Sigmoid colon (tissue), 4 donors: ENCODE data around the gene SWT1.

Experiments used
- EP300 ChIP-seq, 4 donors: sonication (generic); formaldehyde crosslinking; IDR thresholded peaks; one replicate each; pipeline ENCODE4 v1.6.1; 2017; ENCODE audit warnings: antibody characterized with exemption in 4 of 4
- POLR2A ChIP-seq, 2 donors: fragments of 450-650 bp; IDR thresholded peaks; one replicate each; pipeline ENCODE4 v1.6.1; 2016; ENCODE audit warnings: antibody characterized with exemption in 2 of 2, mild to moderate bottlenecking in 2 of 2, moderate library complexity in 2 of 2
- POLR2AphosphoS5 ChIP-seq, 4 donors: sonication (generic); formaldehyde crosslinking; IDR thresholded peaks; one replicate each; pipeline ENCODE4 v1.6.1; 2017; ENCODE audit warnings: antibody characterized with exemption in 4 of 4
- TF ChIP-seq, protein P1 (sequence below), 4 experiments: fragments of 450-650 bp in 3 of 4; fragments of 200-600 bp in 1 of 4; IDR thresholded peaks; one replicate each; pipeline ENCODE4 v1.5.1; 2016 to 2019; ENCODE audit warnings: antibody characterized with exemption in 4 of 4, mild to moderate bottlenecking in 3 of 4, moderate library complexity in 2 of 4

DNA sequence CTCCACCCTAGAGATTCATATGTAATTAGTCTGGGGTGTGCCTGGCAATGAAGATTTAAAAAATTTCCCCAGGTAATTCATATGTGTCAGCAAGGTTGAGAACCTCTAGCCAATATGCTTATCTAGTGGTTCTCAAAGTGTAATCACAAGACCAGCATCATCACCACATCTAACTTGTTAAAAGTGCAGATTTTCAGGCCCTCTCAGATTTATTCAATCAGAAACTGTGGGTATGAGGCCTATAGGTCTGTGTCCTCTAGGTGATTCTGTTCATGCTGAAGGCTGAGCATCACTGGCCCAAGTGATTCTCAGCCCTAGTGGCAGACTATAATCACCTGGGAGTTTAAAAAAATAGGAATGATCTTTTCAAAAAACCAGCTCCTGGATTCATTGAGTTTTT lies 75.9 kb downstream of the SWT1 start:
- no peak for TF ChIP-seq POLR2A (IDR thresholded peaks at IDR 0.05)
- no peak for TF ChIP-seq POLR2AphosphoS5 (IDR thresholded peaks at IDR 0.05)
- TF ChIP-seq, protein P1, sequence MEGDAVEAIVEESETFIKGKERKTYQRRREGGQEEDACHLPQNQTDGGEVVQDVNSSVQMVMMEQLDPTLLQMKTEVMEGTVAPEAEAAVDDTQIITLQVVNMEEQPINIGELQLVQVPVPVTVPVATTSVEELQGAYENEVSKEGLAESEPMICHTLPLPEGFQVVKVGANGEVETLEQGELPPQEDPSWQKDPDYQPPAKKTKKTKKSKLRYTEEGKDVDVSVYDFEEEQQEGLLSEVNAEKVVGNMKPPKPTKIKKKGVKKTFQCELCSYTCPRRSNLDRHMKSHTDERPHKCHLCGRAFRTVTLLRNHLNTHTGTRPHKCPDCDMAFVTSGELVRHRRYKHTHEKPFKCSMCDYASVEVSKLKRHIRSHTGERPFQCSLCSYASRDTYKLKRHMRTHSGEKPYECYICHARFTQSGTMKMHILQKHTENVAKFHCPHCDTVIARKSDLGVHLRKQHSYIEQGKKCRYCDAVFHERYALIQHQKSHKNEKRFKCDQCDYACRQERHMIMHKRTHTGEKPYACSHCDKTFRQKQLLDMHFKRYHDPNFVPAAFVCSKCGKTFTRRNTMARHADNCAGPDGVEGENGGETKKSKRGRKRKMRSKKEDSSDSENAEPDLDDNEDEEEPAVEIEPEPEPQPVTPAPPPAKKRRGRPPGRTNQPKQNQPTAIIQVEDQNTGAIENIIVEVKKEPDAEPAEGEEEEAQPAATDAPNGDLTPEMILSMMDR (IDR thresholded peaks at IDR 0.05): no peak
- TF ChIP-seq EP300 (IDR thresholded peaks at IDR 0.05): no peak
